EH (cell line): Measurements from ENCODE around the gene ITPRIPL1.

ENCODE experiments used
- DNase-seq: peaks from one replicate; pipeline ENCODE4 v3.0.0-alpha.2; 2015; ENCODE audit warnings: low read depth

The ITPRIPL1 gene

DNA sequence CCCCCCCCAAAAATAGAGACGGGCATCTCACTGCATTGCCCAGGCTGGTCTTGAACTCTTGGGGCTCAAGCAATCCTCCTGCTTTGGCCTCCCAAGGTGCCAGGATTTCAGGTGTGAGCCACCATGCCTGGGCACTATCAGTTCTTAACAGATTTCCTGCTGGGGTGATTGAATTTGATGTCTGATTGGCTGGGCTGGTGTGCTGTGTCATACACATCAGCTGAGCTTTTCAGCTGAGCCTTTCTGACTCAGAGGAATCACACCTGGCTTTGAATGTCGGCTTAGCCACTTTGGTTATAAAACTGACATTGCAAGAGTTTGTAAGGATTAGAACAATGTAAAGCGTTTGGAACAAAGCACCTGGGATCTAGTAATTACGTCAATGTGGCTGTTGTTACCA lies 29.4 kb downstream of the ITPRIPL1 start:
- DNase-seq = no peak

GRCh38 chr2:96356889-96357288 lies 31.8 kb downstream of the ITPRIPL1 start:
- no peak for DNase-seq

DNA sequence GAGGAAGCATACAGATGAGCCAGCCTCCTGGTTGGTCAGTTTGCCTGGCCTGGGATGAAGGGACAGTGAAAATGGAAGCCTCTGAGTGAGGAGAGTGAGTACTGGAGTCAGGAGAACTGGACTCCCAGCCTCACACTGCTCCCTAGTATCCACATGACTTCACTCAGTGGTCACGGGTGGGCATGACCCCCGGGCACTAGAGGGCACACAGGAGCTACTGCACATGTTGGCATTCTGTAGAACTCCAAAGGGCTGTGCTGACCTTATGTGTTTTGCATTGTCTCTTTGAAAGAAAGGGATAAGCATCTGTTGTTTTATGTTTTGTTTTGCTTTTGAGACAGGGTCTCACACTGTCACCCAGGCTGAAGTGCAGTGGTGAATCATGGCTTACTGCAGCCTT lies 34.2 kb downstream of the ITPRIPL1 start:
- peak; percentile 6 for DNase-seq

DNA sequence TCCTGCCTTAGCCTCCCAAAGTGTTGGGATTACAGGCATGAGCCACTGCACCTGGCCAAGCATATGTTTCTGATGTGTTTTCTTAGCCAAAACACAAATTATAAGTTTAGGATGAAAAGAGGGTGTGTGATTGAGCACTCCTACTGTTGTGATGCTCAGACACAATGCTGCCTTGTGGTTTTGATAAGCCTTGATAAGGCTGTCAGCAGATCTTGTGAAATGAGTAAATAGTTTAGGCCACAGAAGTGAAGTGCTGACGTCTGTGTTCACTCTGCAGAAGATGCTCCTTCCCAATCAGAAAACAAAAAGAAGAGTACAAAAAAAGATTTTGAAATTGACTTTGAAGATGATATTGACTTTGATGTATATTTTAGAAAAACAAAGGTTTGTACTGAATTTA lies 34.7 kb downstream of the ITPRIPL1 start:
- DNase-seq = no peak

DNA sequence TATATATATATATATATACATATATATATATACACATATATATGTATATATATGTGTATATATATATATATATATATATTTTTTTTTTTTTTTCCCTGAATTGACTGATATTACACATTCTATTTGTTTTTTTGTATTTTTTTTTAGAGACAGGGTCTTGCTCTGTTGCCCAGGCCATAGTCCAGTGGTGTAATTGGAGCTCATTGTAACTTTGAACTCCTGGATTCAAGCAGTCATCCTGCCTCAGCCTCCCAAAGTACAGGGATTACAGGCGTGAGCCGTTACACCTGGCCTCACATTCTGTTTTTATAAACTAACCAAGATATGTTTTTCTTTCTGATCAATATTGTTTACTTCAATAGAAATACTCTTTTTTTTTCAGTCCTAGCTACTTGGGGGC lies 36.6 kb downstream of the ITPRIPL1 start:
- DNase-seq = no peak

GRCh38 chr2:96369186-96369585 lies 44.1 kb downstream of the ITPRIPL1 start:
- no peak for DNase-seq

- peak; percentile 16 for DNase-seq
Observed at GRCh38 chr2:96374211-96374951, 49.3 kb downstream of the ITPRIPL1 start.
